Stimulated activated naive CD8-positive, alpha-beta T cell treated with anti-CD3 and anti-CD28 coated beads, Interleukin-15, amount 100 ng/mL, for 72 hours (primary cell): ENCODE data around the gene TMA7.

Experiments used
- ATAC-seq: fragments of 150-1000 bp; cut with Tn5 transposase; 2 replicates; pipeline ENCODE4 v1.10.0; 2021; ENCODE audit warnings: mild to moderate bottlenecking, moderate library complexity
- DNase-seq, 2 donors: peaks; one replicate each; pipeline ENCODE4 v3.0.0; 2021 to 2022
- H3K27ac Mint-ChIP-seq, 2 donors: one replicate each; pipeline ENCODE4 v1.8.0; 2022; ENCODE audit warnings: mild to moderate bottlenecking in 2 of 2, mixed read lengths in 2 of 2, moderate library complexity in 2 of 2
- H3K27me3 Mint-ChIP-seq: one replicate; pipeline ENCODE4 v1.8.0; 2022; ENCODE audit warnings: mixed read lengths
- H3K4me1 Mint-ChIP-seq: one replicate; pipeline ENCODE4 v1.8.0; 2022; ENCODE audit warnings: mild to moderate bottlenecking, mixed read lengths
- H3K4me3 Mint-ChIP-seq, 2 donors: one replicate each; pipeline ENCODE4 v1.8.0; 2022; ENCODE audit warnings: mild to moderate bottlenecking in 2 of 2, mixed read lengths in 2 of 2, moderate library complexity in 1 of 2
- H3K9me3 Mint-ChIP-seq, 2 donors: one replicate each; pipeline ENCODE4 v1.8.0; 2022; ENCODE audit warnings: mixed read lengths in 2 of 2

Gene TMA7

GRCh38 chr3:48426401-48426909 lies 13.6 kb upstream of the TMA7 start:
- ATAC-seq, result no peak
- Mint-ChIP-seq H3K27me3 (peaks cover 27% of the 10 kb centered on the region), H3K4me3 (no peak overlapping the region), H3K27ac (no peak overlapping the region), H3K9me3 (no peaks in the 10 kb centered on the region), H3K4me1 (peaks cover 16% of the 10 kb centered on the region)
- no peak for DNase-seq

- no peak overlapping the region for H3K27ac Mint-ChIP-seq
- no peak for ATAC-seq
These were observed 13.0 kb upstream of the TMA7 start for GRCh38 chr3:48426944-48427629.

GRCh38 chr3:48427630-48427962 lies 12.5 kb upstream of the TMA7 start:
- DNase-seq (no peak), ATAC-seq (no peak)
- no peaks in the 10 kb centered on the region for H3K9me3 Mint-ChIP-seq
- H3K4me3 Mint-ChIP-seq, result no peak overlapping the region
- H3K27ac Mint-ChIP-seq, result no peak overlapping the region
- peaks cover 27% of the 10 kb centered on the region for H3K27me3 Mint-ChIP-seq
- peaks cover 16% of the 10 kb centered on the region for H3K4me1 Mint-ChIP-seq

More at GRCh38 chr3:48426944-48427629, 13.0 kb upstream of the TMA7 start:
- no peak for DNase-seq
- peaks cover 16% of the 10 kb centered on the region for H3K4me1 Mint-ChIP-seq
- H3K27me3 Mint-ChIP-seq, result peaks cover 27% of the 10 kb centered on the region
- H3K4me3 Mint-ChIP-seq, result no peak overlapping the region
- H3K9me3 Mint-ChIP-seq, result no peaks in the 10 kb centered on the region

GRCh38 chr3:48428088-48428571 lies 11.9 kb upstream of the TMA7 start:
- no peak for DNase-seq
- Mint-ChIP-seq H3K27ac (no peak overlapping the region), H3K4me1 (peaks cover 16% of the 10 kb centered on the region), H3K4me3 (peak overlapping the region in 1 of 2 donors; percentile 5), H3K27me3 (peaks cover 27% of the 10 kb centered on the region), H3K9me3 (no peaks in the 10 kb centered on the region)
- ATAC-seq, result no peak

- H3K4me3 Mint-ChIP-seq, result peak overlapping the region in 1 of 2 donors; percentile 5
- peak; percentile 67 for ATAC-seq
- DNase-seq, result no peak
- H3K27ac Mint-ChIP-seq, result no peak overlapping the region
- H3K27me3 Mint-ChIP-seq, result peaks cover 27% of the 10 kb centered on the region
- H3K4me1 Mint-ChIP-seq, result peaks cover 16% of the 10 kb centered on the region
- H3K9me3 Mint-ChIP-seq, result no peaks in the 10 kb centered on the region
These were observed 11.3 kb upstream of the TMA7 start for GRCh38 chr3:48428572-48429316.

- no peak overlapping the region for H3K27ac Mint-ChIP-seq
- H3K27me3 Mint-ChIP-seq, result peaks cover 27% of the 10 kb centered on the region
- no peaks in the 10 kb centered on the region for H3K9me3 Mint-ChIP-seq
- peak; percentile 72 for ATAC-seq
- H3K4me3 Mint-ChIP-seq, result peak overlapping the region; percentile 83 to 85
- H3K4me1 Mint-ChIP-seq, result peaks cover 18% of the 10 kb centered on the region
- DNase-seq, result peak; percentile 50 to 51
These were observed 10.6 kb upstream of the TMA7 start for GRCh38 chr3:48429317-48429959.

- Mint-ChIP-seq H3K4me1 (peaks cover 24% of the 10 kb centered on the region), H3K4me3 (peak within 1 kb of the TSS; percentile 83 to 85), H3K27me3 (peaks cover 27% of the 10 kb centered on the region), H3K27ac (peak within 1 kb of the TSS; percentile 73 to 86), H3K9me3 (no peaks in the 10 kb centered on the region)
- DNase-seq (peak in 1 of 2 donors; percentile 23), ATAC-seq (peak; percentile 40)
These were observed 9.9 kb upstream of the TMA7 start, which contains the start of gene PLXNB1 for GRCh38 chr3:48429960-48430707. PLXNB1 (minus strand) TSS chr3:48430086; CDS start chr3:48424611, 5,475 bp downstream.

GRCh38 chr3:48430708-48431101 lies 9.4 kb upstream of the TMA7 start:
- Mint-ChIP-seq H3K4me1 (peaks cover 24% of the 10 kb centered on the region), H3K9me3 (no peaks in the 10 kb centered on the region), H3K4me3 (peak overlapping the region; percentile 83 to 85), H3K27me3 (peaks cover 27% of the 10 kb centered on the region), H3K27ac (no peak overlapping the region)
- DNase-seq (no peak), ATAC-seq (no peak)

GRCh38 chr3:48431224-48432029 lies 8.6 kb upstream of the TMA7 start:
- Mint-ChIP-seq H3K4me1 (peaks cover 24% of the 10 kb centered on the region), H3K4me3 (no peak overlapping the region), H3K9me3 (no peaks in the 10 kb centered on the region), H3K27me3 (peaks cover 27% of the 10 kb centered on the region), H3K27ac (no peak overlapping the region)
- DNase-seq, result no peak
- no peak for ATAC-seq

- H3K27me3 Mint-ChIP-seq, result peaks cover 21% of the 10 kb centered on the region
- no peak for DNase-seq
- no peak overlapping the region for H3K27ac Mint-ChIP-seq
- H3K9me3 Mint-ChIP-seq, result no peaks in the 10 kb centered on the region
- no peak for ATAC-seq
- peaks cover 26% of the 10 kb centered on the region for H3K4me1 Mint-ChIP-seq
- no peak overlapping the region for H3K4me3 Mint-ChIP-seq
These were observed 7.4 kb upstream of the TMA7 start for GRCh38 chr3:48432411-48433371.

GRCh38 chr3:48433472-48434118 lies 6.5 kb upstream of the TMA7 start:
- ATAC-seq (no peak), DNase-seq (no peak)
- Mint-ChIP-seq H3K27me3 (peaks cover 12% of the 10 kb centered on the region), H3K9me3 (no peaks in the 10 kb centered on the region), H3K4me1 (peaks cover 35% of the 10 kb centered on the region), H3K27ac (no peak overlapping the region), H3K4me3 (no peak overlapping the region)

GRCh38 chr3:48434591-48435222 lies 5.3 kb upstream of the TMA7 start:
- Mint-ChIP-seq H3K27me3 (peaks cover 12% of the 10 kb centered on the region), H3K27ac (no peak overlapping the region), H3K4me3 (no peak overlapping the region), H3K9me3 (no peaks in the 10 kb centered on the region), H3K4me1 (peaks cover 43% of the 10 kb centered on the region)
- DNase-seq, result no peak
- ATAC-seq, result no peak

- no peak for ATAC-seq
- H3K4me1 Mint-ChIP-seq, result peaks cover 42% of the 10 kb centered on the region
- no peak for DNase-seq
- peaks cover 8% of the 10 kb centered on the region for H3K27me3 Mint-ChIP-seq
- H3K27ac Mint-ChIP-seq, result peak overlapping the region in 1 of 2 donors; percentile 12
- H3K4me3 Mint-ChIP-seq, result no peak overlapping the region
- H3K9me3 Mint-ChIP-seq, result no peaks in the 10 kb centered on the region
These were observed 4.8 kb upstream of the TMA7 start for GRCh38 chr3:48435223-48435595.
